GM11168 (cell line): ENCODE results near the gene COLEC11.

Experiments
- in situ Hi-C: fragments of 300-500 bp; cut with MboI; formaldehyde crosslinking; loops from one replicate; pipeline ENCODE4 v1.12.0; 2022; ENCODE audit warnings: low sequenced_read_pairs; ENCODE audit not compliant: unreplicated experiment

COLEC11 gene

GRCh38 chr2:3665886-3666612 is 71.1 kb downstream of the COLEC11 start:
- in situ Hi-C loops, result no loop called here

DNA sequence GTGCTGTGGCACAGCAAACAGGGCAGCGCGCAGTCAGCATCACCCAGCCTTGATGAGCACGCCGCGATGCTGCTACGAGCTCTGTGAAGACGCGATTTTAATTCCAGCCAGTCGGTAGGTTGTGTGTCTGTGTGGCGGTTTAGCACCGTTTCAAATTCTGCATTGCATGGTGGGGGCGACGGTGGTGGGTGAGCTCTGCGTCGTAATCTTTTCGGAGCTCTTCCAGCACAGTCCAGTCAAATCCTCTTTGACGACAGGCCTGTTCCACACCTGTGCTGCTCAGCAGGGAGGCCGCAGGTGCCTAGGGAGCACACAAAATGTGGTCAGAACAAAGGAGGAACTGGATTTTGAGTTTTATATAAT is 71.7 kb downstream of the COLEC11 start:
- in situ Hi-C loops, result no loop called here

DNA sequence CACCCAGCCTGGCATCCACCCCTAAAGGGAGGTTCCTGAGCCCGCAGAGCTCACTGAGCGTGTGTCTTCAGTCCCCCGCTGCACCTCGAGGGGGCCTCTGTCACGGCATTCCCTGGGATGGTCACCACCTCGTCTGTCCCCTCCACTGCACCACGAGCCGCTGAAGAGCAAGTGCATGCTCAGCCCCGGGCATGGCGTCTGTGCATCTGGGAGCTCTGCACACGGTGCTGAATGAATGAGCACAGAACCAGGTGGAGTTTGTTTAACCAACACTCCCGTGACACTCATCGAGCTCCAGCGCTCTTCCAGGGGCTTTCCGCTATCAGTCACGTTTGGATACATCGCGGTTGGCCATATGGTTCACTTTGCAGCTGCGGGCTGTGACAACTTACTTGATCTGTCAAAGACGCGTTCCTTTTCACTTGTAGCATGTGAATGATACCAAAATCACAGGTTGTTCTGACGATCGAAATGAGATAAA is 72.3 kb downstream of the COLEC11 start:
- in situ Hi-C loops, result no loop called here

GRCh38 chr2:3669656-3670055 is 74.7 kb downstream of the COLEC11 start:
- in situ Hi-C loops, result no loop called here

DNA sequence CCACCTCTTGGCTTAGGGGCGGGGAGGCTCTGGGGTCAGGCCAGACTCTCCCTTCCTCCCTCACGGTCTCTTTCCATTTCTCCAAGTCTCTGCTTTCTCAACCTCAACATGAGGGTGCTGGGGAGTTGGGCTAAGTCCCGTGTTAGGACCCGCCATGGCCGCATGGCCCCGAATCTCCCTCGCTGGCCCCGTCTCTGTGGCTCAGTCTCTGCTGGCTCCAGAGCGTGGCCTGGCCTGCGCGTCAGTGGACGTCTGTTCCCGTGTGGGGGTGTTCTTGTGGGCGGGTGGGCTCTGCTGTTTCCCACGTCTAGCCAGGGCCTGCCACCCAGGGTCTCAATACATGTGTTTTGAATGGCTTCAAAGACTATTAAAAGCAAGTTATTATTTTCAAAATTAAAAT is 75.5 kb downstream of the COLEC11 start:
- in situ Hi-C loops, result no loop called here

- in situ Hi-C loops, result no loop called here
Measured at GRCh38 chr2:3670941-3671340, 76.0 kb downstream of the COLEC11 start.

DNA sequence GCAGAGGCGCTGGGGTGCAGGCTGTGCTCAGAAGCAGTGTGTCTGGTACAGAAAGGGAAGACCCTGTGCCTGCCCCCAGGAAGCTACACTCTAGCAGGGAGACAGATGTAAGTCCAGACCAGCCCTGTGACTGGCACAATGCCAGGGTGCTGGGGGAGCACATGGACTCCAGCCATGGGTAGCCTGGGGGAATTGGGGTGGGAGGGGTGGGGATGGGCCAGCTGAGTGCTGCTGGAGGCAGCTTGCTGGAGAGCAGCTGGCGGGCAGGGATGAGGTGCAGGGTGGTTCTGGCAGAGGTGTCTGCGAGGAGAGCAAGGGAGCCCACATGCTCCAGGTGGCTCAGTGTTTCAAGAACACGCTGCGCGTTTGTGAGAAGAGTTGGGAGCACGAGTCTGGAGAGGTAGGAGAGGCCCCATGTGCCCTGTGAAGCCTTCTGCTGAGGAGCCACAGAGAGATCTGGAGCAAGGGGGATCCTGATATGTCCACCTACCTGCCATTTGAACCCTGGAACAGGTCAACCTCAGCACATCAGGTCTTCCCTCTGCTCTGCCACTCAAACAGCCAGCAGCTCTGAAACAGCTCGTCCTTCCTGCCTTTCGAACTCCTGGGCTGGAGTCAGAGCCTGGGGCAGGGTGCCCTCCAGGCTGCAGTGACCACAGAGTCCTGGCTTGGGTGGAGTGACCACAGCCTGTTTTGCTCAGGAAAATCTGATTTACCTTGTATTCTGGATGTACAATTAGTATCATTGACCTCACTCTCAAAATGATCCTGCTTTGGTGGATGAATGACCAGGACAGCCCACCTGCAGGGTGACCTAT is 78.2 kb downstream of the COLEC11 start:
- in situ Hi-C loops, result no loop called here

GRCh38 chr2:3674066-3674845 is 79.3 kb downstream of the COLEC11 start:
- in situ Hi-C loops, result no loop called here

- in situ Hi-C loops, result no loop called here
Measured at GRCh38 chr2:3675687-3676086, 80.8 kb downstream of the COLEC11 start.

GRCh38 chr2:3677436-3677835 is 82.5 kb downstream of the COLEC11 start:
- in situ Hi-C loops, result no loop called here

GRCh38 chr2:3678212-3678611 is 83.3 kb downstream of the COLEC11 start:
- in situ Hi-C loops, result no loop called here

DNA sequence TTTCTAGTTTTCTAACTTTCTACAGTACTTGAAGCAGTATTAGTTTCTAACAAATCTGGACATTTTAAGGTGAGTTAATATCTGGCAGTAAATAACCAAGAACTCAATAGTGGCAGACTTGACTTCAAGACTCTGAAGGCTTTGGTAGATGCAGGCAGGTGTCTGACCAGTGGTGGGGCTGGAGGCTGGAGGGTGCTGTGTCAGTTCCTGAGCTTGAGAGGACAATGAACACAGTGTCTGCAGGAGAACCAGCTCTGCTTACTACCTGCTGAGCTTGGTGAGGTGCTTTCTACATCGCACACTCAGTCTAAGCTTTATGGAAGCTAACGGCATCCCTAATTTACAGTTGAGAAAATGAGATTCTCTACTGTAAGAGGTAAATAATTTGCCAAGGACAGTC is 84.3 kb downstream of the COLEC11 start:
- in situ Hi-C loops, result no loop called here

GRCh38 chr2:3679616-3680393 is 84.9 kb downstream of the COLEC11 start:
- in situ Hi-C loops, result no loop called here

DNA sequence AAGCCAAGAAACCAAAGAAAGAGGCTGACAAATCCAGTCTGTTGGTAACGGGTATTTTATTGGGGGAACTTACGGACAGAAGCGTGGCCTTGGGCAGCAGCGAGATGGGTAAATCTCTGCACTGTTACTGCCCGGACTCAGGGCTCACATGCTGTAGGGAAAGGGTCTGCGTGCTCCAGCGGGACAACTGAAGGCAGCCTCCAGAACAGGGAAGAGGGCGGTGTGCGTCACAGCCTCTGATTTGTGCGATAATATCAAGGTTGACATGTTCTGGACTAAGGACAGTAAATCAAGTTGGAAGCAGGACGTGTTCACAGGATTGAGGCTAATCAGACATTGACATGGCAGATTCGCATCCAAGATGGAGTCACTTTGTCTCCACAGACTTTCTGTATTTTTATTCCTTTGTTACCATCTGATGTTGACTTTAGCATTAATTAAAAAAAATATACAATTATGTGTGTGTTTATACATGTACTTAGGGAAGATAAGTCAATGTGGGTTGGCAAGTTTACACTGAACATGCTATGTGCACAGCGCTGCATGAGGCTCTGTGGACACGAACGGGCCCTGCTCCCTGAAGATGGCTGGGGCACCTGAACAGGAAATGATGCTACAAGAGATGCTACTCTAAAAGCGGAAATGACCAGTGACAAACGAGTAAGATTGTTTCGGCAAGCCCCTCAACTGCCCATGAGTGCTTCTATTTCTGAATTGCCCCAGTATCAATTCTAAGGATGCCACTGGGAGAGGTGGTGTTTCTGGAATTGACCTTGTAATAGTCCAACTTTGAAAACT is 85.8 kb downstream of the COLEC11 start:
- in situ Hi-C loops, result no loop called here

DNA sequence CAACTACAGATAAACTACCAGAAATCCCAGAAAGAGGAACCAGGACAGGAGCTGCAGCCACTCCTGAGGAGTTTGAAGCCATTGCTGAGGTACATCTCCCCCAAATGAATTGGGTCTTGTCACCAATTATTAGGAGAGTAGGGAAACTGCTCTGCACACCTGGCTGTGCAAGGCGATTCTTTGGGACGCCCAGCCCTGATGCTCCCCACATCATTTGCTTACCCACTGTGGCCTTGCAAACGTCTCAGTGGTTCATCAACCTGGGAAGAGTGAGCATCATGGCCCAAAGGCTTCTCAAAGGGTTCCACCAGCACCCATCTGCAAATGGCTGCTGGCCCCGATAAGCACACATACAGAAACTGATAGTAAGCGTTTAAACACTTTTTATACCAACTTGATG is 86.7 kb downstream of the COLEC11 start:
- in situ Hi-C loops, result no loop called here

GRCh38 chr2:3682811-3683210 is 87.9 kb downstream of the COLEC11 start:
- in situ Hi-C loops, result no loop called here

DNA sequence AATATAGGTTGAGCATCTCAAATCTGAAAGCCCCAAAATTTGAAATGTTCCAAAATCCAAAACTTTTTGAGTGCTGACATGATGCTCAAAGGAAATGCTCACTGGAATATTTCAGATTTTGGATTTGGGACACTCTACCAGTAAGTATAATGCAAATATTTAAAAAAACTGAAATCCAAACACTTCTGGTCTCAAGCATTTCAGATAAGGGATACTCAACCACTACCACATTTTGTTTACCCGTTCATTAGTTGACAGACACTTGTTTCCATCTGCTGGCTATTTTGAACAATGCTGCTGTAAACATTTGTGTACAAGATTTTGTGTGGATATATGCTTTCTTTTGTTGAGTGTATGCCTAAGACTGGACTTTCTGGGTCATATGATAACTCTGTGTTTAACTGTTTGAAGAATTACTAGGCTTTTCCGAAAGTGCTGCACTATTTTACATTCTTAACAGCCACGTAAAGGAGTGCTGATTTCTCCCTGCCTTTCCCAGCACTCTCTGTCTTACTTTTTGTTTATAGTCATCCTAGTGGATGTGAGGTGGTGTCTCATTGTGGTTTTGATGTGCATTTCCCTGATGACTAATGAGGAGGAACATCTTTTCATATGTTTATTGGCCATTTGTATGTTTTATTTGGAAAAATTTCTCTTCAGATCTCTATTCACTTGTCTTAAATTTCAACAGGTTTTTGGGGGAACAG is 89.0 kb downstream of the COLEC11 start:
- in situ Hi-C loops, result no loop called here

GRCh38 chr2:3689998-3690748 is 95.3 kb downstream of the COLEC11 start:
- in situ Hi-C loops, result no loop called here
